ENCODE data around the gene DMKN. TPM values are rescaled to one million over a fixed set of nuclear protein-coding genes. Genes with fewer than 3 reads are reported as not detected.

The DMKN gene
- total RNA-seq, 1 donor from 2014 or later, result not detected

GRCh38 chr19:35555301-35556005 lies 42.0 kb upstream of the DMKN start:
- Mint-ChIP-seq H3K36me3 (ENCODE audit: low read depth) (no peaks in the 10 kb centered on the region), H3K27ac (no peak overlapping the region), H3K9me3 (no peaks in the 10 kb centered on the region), H3K4me1 (peaks cover 5% of the 10 kb centered on the region), H3K27me3 (peaks cover 22% of the 10 kb centered on the region), H3K4me3 (no peak overlapping the region)
- DNase-seq, result no peak
- intact Hi-C loops (cut with micrococcal nuclease), result no loop called here

- H3K36me3 Mint-ChIP-seq (ENCODE audit: low read depth), result peaks cover 3% of the 10 kb centered on the region
- H3K4me3 Mint-ChIP-seq, result no peak overlapping the region
- H3K4me1 Mint-ChIP-seq, result peaks cover 7% of the 10 kb centered on the region
- no peaks in the 10 kb centered on the region for H3K9me3 Mint-ChIP-seq
- DNase-seq, result no peak
- H3K27ac Mint-ChIP-seq, result no peak overlapping the region
- H3K27me3 Mint-ChIP-seq, result peaks cover 11% of the 10 kb centered on the region
- intact Hi-C loops (cut with micrococcal nuclease), result no loop called here
Measured at GRCh38 chr19:35554076-35554475, 40.6 kb upstream of the DMKN start.

- H3K36me3 Mint-ChIP-seq (ENCODE audit: low read depth), result peaks cover 5% of the 10 kb centered on the region
Measured at GRCh38 chr19:35553385-35554000, 40.0 kb upstream of the DMKN start.

GRCh38 chr19:35552534-35553384 lies 39.3 kb upstream of the DMKN start:
- Mint-ChIP-seq H3K27me3 (peaks cover 6% of the 10 kb centered on the region), H3K36me3 (ENCODE audit: low read depth) (peaks cover 9% of the 10 kb centered on the region), H3K9me3 (no peaks in the 10 kb centered on the region), H3K4me3 (no peak overlapping the region), H3K4me1 (peaks cover 11% of the 10 kb centered on the region), H3K27ac (peak overlapping the region; percentile 29)
- DNase-seq, result no peak
- intact Hi-C loops (cut with micrococcal nuclease), result no loop called here

More at GRCh38 chr19:35553385-35554000, 40.0 kb upstream of the DMKN start:
- no peak overlapping the region for H3K27ac Mint-ChIP-seq
- no peaks in the 10 kb centered on the region for H3K9me3 Mint-ChIP-seq
- intact Hi-C loops (cut with micrococcal nuclease), result no loop called here
- peaks cover 11% of the 10 kb centered on the region for H3K4me1 Mint-ChIP-seq
- H3K27me3 Mint-ChIP-seq, result peaks cover 8% of the 10 kb centered on the region
- no peak overlapping the region for H3K4me3 Mint-ChIP-seq
- DNase-seq, result no peak

GRCh38 chr19:35551091-35551810 lies 37.8 kb upstream of the DMKN start:
- Mint-ChIP-seq H3K27me3 (peaks cover 2% of the 10 kb centered on the region), H3K4me1 (peaks cover 17% of the 10 kb centered on the region), H3K9me3 (no peaks in the 10 kb centered on the region), H3K27ac (no peak overlapping the region), H3K36me3 (ENCODE audit: low read depth) (peaks cover 17% of the 10 kb centered on the region), H3K4me3 (no peak overlapping the region)
- intact Hi-C loops (cut with micrococcal nuclease), result no loop called here
- no peak for DNase-seq

- intact Hi-C loops (cut with micrococcal nuclease), result loop anchor here (5.0 kb wide), 4 partner anchors 38 to 167 kb away; partner anchors contain the start of genes DMKN, KMT2B and RBM42
- H3K4me3 Mint-ChIP-seq, result no peak overlapping the region
- no peak overlapping the region for H3K27ac Mint-ChIP-seq
- no peaks in the 10 kb centered on the region for H3K27me3 Mint-ChIP-seq
- no peaks in the 10 kb centered on the region for H3K9me3 Mint-ChIP-seq
- DNase-seq, result no peak
- H3K4me1 Mint-ChIP-seq, result peaks cover 21% of the 10 kb centered on the region
- peaks cover 17% of the 10 kb centered on the region for H3K36me3 Mint-ChIP-seq (ENCODE audit: low read depth)
Measured at GRCh38 chr19:35549879-35550523, 36.6 kb upstream of the DMKN start.

GRCh38 chr19:35549174-35549788 lies 35.8 kb upstream of the DMKN start:
- Mint-ChIP-seq H3K9me3 (no peaks in the 10 kb centered on the region), H3K4me1 (peaks cover 26% of the 10 kb centered on the region), H3K27ac (peak overlapping the region; percentile 9), H3K27me3 (no peaks in the 10 kb centered on the region), H3K36me3 (ENCODE audit: low read depth) (peaks cover 20% of the 10 kb centered on the region), H3K4me3 (no peak overlapping the region)
- DNase-seq, result peak; percentile 89
- intact Hi-C loops (cut with micrococcal nuclease), result loop anchor here (5.0 kb wide), 4 partner anchors 37 to 168 kb away; partner anchors contain the start of genes DMKN, KMT2B and RBM42

GRCh38 chr19:35546532-35546931 lies 33.1 kb upstream of the DMKN start:
- Mint-ChIP-seq H3K9me3 (no peaks in the 10 kb centered on the region), H3K4me1 (peaks cover 29% of the 10 kb centered on the region), H3K27me3 (no peaks in the 10 kb centered on the region), H3K36me3 (ENCODE audit: low read depth) (peaks cover 25% of the 10 kb centered on the region), H3K27ac (peak overlapping the region; percentile 96), H3K4me3 (peak overlapping the region; percentile 97)
- DNase-seq, result no peak
- intact Hi-C loops (cut with micrococcal nuclease), result loop anchor here (1.0 to 5.0 kb wide), 6 partner anchors 34 to 200 kb away; partner anchors contain the start of genes DMKN, FFAR1, KMT2B and RBM42

- peak; percentile 90 for DNase-seq
- no peaks in the 10 kb centered on the region for H3K27me3 Mint-ChIP-seq
- peak overlapping the region; percentile 97 for H3K4me3 Mint-ChIP-seq
- H3K36me3 Mint-ChIP-seq (ENCODE audit: low read depth), result peaks cover 25% of the 10 kb centered on the region
- intact Hi-C loops (cut with micrococcal nuclease), result loop anchor here (1.0 to 5.0 kb wide), 7 partner anchors 34 to 199 kb away; partner anchors contain the start of genes DMKN, FFAR1, HAUS5 and KMT2B
- peaks cover 29% of the 10 kb centered on the region for H3K4me1 Mint-ChIP-seq
- H3K9me3 Mint-ChIP-seq, result no peaks in the 10 kb centered on the region
- peak overlapping the region; percentile 96 for H3K27ac Mint-ChIP-seq
Measured at GRCh38 chr19:35545855-35546381, 32.5 kb upstream of the DMKN start.

- no peaks in the 10 kb centered on the region for H3K9me3 Mint-ChIP-seq
- DNase-seq, result peak; percentile 96
- H3K27me3 Mint-ChIP-seq, result no peaks in the 10 kb centered on the region
- peaks cover 29% of the 10 kb centered on the region for H3K4me1 Mint-ChIP-seq
- peak within 1 kb of the TSS; percentile 97 for H3K4me3 Mint-ChIP-seq
- intact Hi-C loops (cut with micrococcal nuclease), result loop anchor here (1.0 to 5.0 kb wide), 5 partner anchors 33 to 172 kb away; partner anchors contain the start of genes DMKN, HAUS5, KMT2B and RBM42
- peak within 1 kb of the TSS; percentile 96 for H3K27ac Mint-ChIP-seq
- H3K36me3 Mint-ChIP-seq (ENCODE audit: low read depth), result peaks cover 29% of the 10 kb centered on the region
Measured at GRCh38 chr19:35545001-35545854, 31.8 kb upstream of the DMKN start, which contains the start of gene TMEM147. Gene TMEM147, plus strand, starts transcription at chr19:35545626. Its CDS starts 114 bp downstream, at chr19:35545740.

GRCh38 chr19:35544110-35544802 lies 30.8 kb upstream of the DMKN start:
- peaks cover 28% of the 10 kb centered on the region for H3K4me1 Mint-ChIP-seq
- H3K27ac Mint-ChIP-seq, result peak overlapping the region; percentile 88

More at GRCh38 chr19:35544110-35544802, 30.8 kb upstream of the DMKN start:
- Mint-ChIP-seq H3K9me3 (no peaks in the 10 kb centered on the region), H3K4me3 (peak overlapping the region; percentile 97), H3K27me3 (no peaks in the 10 kb centered on the region), H3K36me3 (ENCODE audit: low read depth) (peaks cover 29% of the 10 kb centered on the region)
- DNase-seq, result no peak
- intact Hi-C loops (cut with micrococcal nuclease), result no loop called here

Measured in activated CD4-positive, alpha-beta T cell treated with anti-CD3 and anti-CD28 coated beads, Interleukin-2, amount 10 ng/mL, durations not matched to agents 24 days and 14 days (primary cell).